ENCODE results near the gene EIF2B2. TPM values are rescaled to one million over a fixed set of nuclear protein-coding genes. Genes with fewer than 3 reads are reported as not detected.

EIF2B2 gene
- total and polyA plus RNA-seq, 2 of the 13 experiments (the other 11 are each of a cell fraction or from before 2014, with no cell fraction given), result 54.4 to 78.6 TPM

DNA sequence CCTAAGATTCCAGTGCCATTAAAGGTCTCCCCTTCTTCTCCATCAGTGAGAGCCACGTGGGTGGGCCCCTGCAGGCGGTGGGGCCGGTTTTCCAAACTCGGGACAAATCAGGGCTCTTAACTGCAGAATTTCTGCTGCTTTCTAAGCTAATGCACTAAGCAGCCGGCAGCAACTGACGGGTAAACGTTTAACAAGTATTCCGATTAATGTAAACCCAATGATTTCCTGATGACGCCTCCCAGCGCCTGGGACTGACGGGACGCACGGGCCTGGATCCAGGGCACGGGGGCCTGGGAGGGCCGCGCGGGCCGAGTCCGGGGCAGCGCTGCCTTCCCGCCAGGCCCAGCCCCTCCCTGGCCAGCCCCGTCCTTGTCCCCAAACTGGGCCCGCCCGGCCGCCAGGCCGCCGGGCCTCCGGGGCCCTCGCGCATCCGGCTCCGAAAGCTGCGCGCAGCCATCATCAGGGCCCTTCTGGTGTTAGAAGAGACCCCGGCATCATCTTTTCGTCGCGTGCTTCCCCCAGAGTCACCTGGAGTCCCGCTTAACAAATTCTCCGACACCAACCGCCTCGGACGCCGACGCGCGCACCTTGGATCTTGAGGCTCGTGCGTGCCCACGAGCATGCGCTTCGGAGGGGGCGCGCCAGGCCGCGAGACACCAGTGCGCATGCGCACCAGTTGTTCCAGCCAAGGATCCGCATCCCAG is 48.3 kb downstream of the EIF2B2 start, which contains the start of gene MLH3 (continued):
- TF ChIP-seq, protein P1, sequence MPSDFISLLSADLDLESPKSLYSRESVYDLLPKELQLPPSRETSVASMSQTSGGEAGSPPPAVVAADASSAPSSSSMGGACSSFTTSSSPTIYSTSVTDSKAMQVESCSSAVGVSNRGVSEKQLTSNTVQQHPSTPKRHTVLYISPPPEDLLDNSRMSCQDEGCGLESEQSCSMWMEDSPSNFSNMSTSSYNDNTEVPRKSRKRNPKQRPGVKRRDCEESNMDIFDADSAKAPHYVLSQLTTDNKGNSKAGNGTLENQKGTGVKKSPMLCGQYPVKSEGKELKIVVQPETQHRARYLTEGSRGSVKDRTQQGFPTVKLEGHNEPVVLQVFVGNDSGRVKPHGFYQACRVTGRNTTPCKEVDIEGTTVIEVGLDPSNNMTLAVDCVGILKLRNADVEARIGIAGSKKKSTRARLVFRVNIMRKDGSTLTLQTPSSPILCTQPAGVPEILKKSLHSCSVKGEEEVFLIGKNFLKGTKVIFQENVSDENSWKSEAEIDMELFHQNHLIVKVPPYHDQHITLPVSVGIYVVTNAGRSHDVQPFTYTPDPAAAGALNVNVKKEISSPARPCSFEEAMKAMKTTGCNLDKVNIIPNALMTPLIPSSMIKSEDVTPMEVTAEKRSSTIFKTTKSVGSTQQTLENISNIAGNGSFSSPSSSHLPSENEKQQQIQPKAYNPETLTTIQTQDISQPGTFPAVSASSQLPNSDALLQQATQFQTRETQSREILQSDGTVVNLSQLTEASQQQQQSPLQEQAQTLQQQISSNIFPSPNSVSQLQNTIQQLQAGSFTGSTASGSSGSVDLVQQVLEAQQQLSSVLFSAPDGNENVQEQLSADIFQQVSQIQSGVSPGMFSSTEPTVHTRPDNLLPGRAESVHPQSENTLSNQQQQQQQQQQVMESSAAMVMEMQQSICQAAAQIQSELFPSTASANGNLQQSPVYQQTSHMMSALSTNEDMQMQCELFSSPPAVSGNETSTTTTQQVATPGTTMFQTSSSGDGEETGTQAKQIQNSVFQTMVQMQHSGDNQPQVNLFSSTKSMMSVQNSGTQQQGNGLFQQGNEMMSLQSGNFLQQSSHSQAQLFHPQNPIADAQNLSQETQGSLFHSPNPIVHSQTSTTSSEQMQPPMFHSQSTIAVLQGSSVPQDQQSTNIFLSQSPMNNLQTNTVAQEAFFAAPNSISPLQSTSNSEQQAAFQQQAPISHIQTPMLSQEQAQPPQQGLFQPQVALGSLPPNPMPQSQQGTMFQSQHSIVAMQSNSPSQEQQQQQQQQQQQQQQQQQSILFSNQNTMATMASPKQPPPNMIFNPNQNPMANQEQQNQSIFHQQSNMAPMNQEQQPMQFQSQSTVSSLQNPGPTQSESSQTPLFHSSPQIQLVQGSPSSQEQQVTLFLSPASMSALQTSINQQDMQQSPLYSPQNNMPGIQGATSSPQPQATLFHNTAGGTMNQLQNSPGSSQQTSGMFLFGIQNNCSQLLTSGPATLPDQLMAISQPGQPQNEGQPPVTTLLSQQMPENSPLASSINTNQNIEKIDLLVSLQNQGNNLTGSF (CRISPR knock-in tag; IDR thresholded peaks at IDR 0.05), result peak; percentile 89
- TF ChIP-seq MEIS1 (CRISPR knock-in tag; IDR thresholded peaks at IDR 0.05; ENCODE audit: borderline replicate concordance), result no peak
- TF ChIP-seq, protein P2, sequence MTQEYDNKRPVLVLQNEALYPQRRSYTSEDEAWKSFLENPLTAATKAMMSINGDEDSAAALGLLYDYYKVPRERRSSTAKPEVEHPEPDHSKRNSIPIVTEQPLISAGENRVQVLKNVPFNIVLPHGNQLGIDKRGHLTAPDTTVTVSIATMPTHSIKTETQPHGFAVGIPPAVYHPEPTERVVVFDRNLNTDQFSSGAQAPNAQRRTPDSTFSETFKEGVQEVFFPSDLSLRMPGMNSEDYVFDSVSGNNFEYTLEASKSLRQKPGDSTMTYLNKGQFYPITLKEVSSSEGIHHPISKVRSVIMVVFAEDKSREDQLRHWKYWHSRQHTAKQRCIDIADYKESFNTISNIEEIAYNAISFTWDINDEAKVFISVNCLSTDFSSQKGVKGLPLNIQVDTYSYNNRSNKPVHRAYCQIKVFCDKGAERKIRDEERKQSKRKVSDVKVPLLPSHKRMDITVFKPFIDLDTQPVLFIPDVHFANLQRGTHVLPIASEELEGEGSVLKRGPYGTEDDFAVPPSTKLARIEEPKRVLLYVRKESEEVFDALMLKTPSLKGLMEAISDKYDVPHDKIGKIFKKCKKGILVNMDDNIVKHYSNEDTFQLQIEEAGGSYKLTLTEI (CRISPR knock-in tag; conservative IDR thresholded peaks at IDR 0.05), result no peak
- TF ChIP-seq, protein P3, sequence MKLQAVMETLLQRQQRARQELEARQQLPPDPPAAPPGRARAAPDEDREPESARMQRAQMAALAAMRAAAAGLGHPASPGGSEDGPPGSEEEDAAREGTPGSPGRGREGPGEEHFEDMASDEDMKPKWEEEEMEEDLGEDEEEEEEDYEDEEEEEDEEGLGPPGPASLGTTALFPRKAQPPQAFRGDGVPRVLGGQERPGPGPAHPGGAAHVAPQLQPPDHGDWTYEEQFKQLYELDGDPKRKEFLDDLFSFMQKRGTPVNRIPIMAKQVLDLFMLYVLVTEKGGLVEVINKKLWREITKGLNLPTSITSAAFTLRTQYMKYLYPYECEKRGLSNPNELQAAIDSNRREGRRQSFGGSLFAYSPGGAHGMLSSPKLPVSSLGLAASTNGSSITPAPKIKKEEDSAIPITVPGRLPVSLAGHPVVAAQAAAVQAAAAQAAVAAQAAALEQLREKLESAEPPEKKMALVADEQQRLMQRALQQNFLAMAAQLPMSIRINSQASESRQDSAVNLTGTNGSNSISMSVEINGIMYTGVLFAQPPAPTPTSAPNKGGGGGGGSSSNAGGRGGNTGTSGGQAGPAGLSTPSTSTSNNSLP (IDR thresholded peaks at IDR 0.05; ENCODE audit: low read depth, low read length), result no peak
- no peak for TF ChIP-seq TARDBP (CRISPR knock-in tag; IDR thresholded peaks at IDR 0.05)
- peak; percentile 34; the same call in 1 of the 2 replicates for TF ChIP-seq TOPORS (CRISPR knock-in tag; IDR thresholded peaks at IDR 0.05)
- no peak for TF ChIP-seq CBX2 (IDR thresholded peaks at IDR 0.05; ENCODE audit: low read depth, low read length)
- TF ChIP-seq CBX2 (CRISPR knock-in tag; IDR thresholded peaks at IDR 0.05; ENCODE audit: low read depth), result 0 out of 2 replicates have a peak, but pooled peaks have one; percentile 75
- peak; percentile 47; the same call in 1 of the 2 replicates for TF ChIP-seq YEATS2 (CRISPR knock-in tag; IDR thresholded peaks at IDR 0.05; ENCODE audit: borderline replicate concordance)
- TF ChIP-seq, protein P4, sequence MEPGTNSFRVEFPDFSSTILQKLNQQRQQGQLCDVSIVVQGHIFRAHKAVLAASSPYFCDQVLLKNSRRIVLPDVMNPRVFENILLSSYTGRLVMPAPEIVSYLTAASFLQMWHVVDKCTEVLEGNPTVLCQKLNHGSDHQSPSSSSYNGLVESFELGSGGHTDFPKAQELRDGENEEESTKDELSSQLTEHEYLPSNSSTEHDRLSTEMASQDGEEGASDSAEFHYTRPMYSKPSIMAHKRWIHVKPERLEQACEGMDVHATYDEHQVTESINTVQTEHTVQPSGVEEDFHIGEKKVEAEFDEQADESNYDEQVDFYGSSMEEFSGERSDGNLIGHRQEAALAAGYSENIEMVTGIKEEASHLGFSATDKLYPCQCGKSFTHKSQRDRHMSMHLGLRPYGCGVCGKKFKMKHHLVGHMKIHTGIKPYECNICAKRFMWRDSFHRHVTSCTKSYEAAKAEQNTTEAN (CRISPR knock-in tag; conservative IDR thresholded peaks at IDR 0.05), result peak; percentile 84
- TF ChIP-seq ZNF605 (CRISPR knock-in tag; IDR thresholded peaks at IDR 0.05), result peak; percentile 85
- TF ChIP-seq ZNF44 (CRISPR knock-in tag; IDR thresholded peaks at IDR 0.05), result 0 out of 2 replicates have a peak, but pooled peaks have one; percentile 64
- TF ChIP-seq KAT8 (CRISPR knock-in tag; IDR thresholded peaks at IDR 0.05), result peak; percentile 60
- no peak for TF ChIP-seq HHEX (CRISPR knock-in tag; IDR thresholded peaks at IDR 0.05)
- no peak for TF ChIP-seq CBX5 (CRISPR knock-in tag; IDR thresholded peaks at IDR 0.05; ENCODE audit: borderline replicate concordance)
- 0 out of 2 replicates have a peak, but pooled peaks have one; percentile 27 for TF ChIP-seq ZNF343 (CRISPR knock-in tag; IDR thresholded peaks at IDR 0.05)
- TF ChIP-seq ZNF367 (CRISPR knock-in tag; IDR thresholded peaks at IDR 0.05; ENCODE audit: borderline replicate concordance), result no peak
- peak; percentile 50; the same call in 1 of the 2 replicates for TF ChIP-seq DR1 (CRISPR knock-in tag; IDR thresholded peaks at IDR 0.05)
- peak; percentile 57 for TF ChIP-seq GATAD1 (CRISPR knock-in tag; IDR thresholded peaks at IDR 0.05)
- no peak for TF ChIP-seq PRPF4 (IDR thresholded peaks at IDR 0.05; ENCODE audit: low read depth, low read length, poor library complexity, severe bottlenecking)

All from HepG2 (cell line).